Kidney epithelial cell (primary cell): ENCODE measurements around the gene ICE1. TPM values are rescaled to one million over a fixed set of nuclear protein-coding genes. Genes with fewer than 3 reads are reported as not detected.

ENCODE experiments used
- DNase-seq: peaks from one replicate; pipeline ENCODE4 v3.0.0-alpha.2; 2010; ENCODE audit warnings: low read depth
- H3K27me3 ChIP-seq: 2 replicates; pipeline ENCODE4 v1.6.0; 2011; ENCODE audit warnings: low read length; ENCODE audit not compliant: control insufficient read depth, insufficient read depth
- H3K36me3 ChIP-seq: 2 replicates; pipeline ENCODE4 v1.5.1; 2011; ENCODE audit warnings: low read length; ENCODE audit not compliant: control insufficient read depth, insufficient read depth
- H3K4me3 ChIP-seq: 2 replicates; pipeline ENCODE4 v1.5.1; 2011; ENCODE audit warnings: low read depth, mild to moderate bottlenecking, control low read depth, low read length
- CTCF ChIP-seq: IDR thresholded peaks from 2 replicates; pipeline ENCODE4 v1.5.1; 2011; ENCODE audit warnings: mild to moderate bottlenecking, moderate library complexity, low read length, control low read depth, inconsistent platforms; ENCODE audit not compliant: insufficient read depth, poor library complexity, severe bottlenecking
- total RNA-seq: library from RNA; depleted of rRNA; stranded (reverse); fragments of >200 nt; gene quantifications from 2 replicates; pipeline ENCODE4 v1.2.3, GENCODE V29; 2015

The ICE1 gene
- total RNA-seq, 1 donor from 2014 or later = 30.5 TPM

- no peak for DNase-seq
- H3K4me3 ChIP-seq = no peak overlapping the region
- no peaks in the 10 kb centered on the region for H3K36me3 ChIP-seq
- H3K27me3 ChIP-seq = no peaks in the 10 kb centered on the region
- no peak for TF ChIP-seq CTCF
Observed at GRCh38 chr5:5523066-5523505, 100.6 kb downstream of the ICE1 start.

GRCh38 chr5:5524327-5524726 lies 101.8 kb downstream of the ICE1 start:
- Histone ChIP-seq H3K36me3 (no peaks in the 10 kb centered on the region), H3K4me3 (no peak overlapping the region), H3K27me3 (no peaks in the 10 kb centered on the region)
- no peak for DNase-seq
- TF ChIP-seq CTCF = no peak

- Histone ChIP-seq H3K36me3 (no peaks in the 10 kb centered on the region), H3K27me3 (no peaks in the 10 kb centered on the region), H3K4me3 (no peak overlapping the region)
- no peak for DNase-seq
- no peak for TF ChIP-seq CTCF
Observed at GRCh38 chr5:5531371-5531770, 108.9 kb downstream of the ICE1 start.

GRCh38 chr5:5532306-5533076 lies 110.0 kb downstream of the ICE1 start:
- H3K27me3 ChIP-seq = no peaks in the 10 kb centered on the region

GRCh38 chr5:5533927-5534326 lies 111.5 kb downstream of the ICE1 start:
- no peak for DNase-seq
- H3K27me3 ChIP-seq = no peaks in the 10 kb centered on the region
- no peak for TF ChIP-seq CTCF

More at GRCh38 chr5:5532306-5533076, 110.0 kb downstream of the ICE1 start:
- no peak for TF ChIP-seq CTCF
- Histone ChIP-seq H3K36me3 (no peaks in the 10 kb centered on the region), H3K4me3 (no peak overlapping the region)
- DNase-seq = no peak

GRCh38 chr5:5534333-5534732 lies 111.9 kb downstream of the ICE1 start:
- TF ChIP-seq CTCF = no peak
- Histone ChIP-seq H3K36me3 (no peaks in the 10 kb centered on the region), H3K27me3 (no peaks in the 10 kb centered on the region), H3K4me3 (no peak overlapping the region)
- no peak for DNase-seq

More at GRCh38 chr5:5533927-5534326, 111.5 kb downstream of the ICE1 start:
- Histone ChIP-seq H3K4me3 (no peak overlapping the region), H3K36me3 (no peaks in the 10 kb centered on the region)
